OCI-LY1 (cell line): ENCODE measurements around the gene RCAN2.

Source experiments
- CTCF ChIP-seq: fragments of 200-600 bp; sonication (generic), shearing (Covaris generic); IDR thresholded peaks from 2 replicates; pipeline ENCODE4 v1.5.1; 2017; ENCODE audit warnings: mild to moderate bottlenecking, antibody characterized with exemption, low read length, moderate library complexity, mixed read lengths
- EZH2 ChIP-seq: fragments of 200-600 bp; sonication (generic), shearing (Covaris generic); IDR thresholded peaks from 2 replicates; pipeline ENCODE4 v1.8.0; 2017; ENCODE audit warnings: borderline replicate concordance, mixed run types, mild to moderate bottlenecking, antibody characterized with exemption, low read length, moderate library complexity, mixed read lengths

GRCh38 chr6:46302816-46303215 lies 188.4 kb downstream of the RCAN2 start:
- TF ChIP-seq EZH2: no peak
- no peak for TF ChIP-seq CTCF
